Inflammatory macrophage (primary cell): ENCODE results near the gene DLG5.

Experiments used
- DNase-seq, 2 donors: peaks; one replicate each; pipeline ENCODE4 v3.0.0-alpha.2; 2020 to 2022

Gene DLG5

DNA sequence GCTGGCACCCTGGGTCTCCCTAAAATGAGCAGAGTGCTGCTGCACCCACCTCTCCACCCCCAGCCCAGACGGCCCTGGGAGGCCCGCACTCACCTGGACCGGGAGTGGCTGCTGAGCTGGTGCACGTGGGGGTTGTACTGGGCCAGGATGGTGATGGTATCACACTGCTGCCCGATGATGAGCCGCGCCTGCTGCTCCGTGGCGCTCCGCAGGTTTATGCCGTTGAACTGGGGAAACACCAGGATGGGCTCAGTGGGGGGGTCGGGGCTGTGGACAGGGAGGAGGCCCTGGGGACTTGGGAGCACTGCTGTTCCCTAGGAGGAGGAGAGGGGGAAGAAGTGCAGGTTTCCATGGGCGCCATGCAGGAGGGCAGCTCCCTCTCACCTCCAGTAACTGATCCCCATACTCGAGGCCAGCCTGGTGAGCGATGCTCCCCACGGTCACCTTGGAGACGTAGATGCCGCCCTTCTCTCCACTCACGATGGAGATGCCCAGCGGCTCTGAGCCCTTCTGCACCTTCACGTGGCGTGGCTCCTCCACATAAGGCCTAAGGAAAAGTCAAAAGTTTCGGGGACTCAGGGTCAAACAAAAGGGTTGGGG lies 114.6 kb downstream of the DLG5 start:
- no peak for DNase-seq

DNA sequence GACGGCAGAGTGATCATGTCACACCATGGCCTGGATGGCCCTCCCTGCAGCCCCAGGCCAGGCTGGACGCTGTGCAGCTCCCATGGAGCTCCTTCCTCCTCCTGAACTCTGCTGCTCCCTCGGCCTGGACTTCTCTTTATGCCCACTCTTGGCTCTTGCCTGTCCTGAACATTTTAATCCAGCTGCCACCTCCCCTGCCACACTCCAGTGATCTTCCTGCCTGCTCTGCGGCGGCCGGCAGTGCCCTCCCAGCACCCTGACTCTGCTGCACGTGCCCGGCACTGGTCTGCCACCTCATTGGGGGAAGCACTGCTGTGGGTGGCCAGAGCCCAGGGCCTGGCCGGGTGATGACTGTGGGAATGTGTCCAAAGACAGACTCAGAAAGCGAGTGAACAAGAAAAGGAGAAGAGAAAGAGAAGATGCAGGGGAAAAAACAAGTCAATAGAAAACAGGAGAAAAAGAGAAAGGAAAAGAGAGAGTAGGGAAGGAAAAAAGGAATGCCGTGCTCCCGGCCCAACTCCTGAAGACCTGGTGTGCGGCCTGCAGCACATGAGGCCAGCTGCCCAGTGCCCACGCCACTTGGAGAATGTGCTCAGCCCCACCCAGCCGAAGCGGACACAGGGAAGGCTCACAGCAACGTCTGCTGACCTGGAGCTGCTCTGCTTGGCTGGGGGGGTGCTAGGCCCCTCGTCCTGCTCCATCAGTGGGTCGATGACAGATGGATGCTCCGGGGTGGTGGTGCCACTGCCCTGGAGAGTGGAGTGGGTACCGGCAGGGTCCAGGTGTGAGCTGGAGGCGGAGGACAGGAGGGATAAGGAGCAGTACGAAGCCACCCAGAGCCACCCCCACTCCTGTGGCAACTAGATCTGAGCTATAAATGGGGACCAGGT lies 115.9 kb downstream of the DLG5 start:
- no peak for DNase-seq

DNA sequence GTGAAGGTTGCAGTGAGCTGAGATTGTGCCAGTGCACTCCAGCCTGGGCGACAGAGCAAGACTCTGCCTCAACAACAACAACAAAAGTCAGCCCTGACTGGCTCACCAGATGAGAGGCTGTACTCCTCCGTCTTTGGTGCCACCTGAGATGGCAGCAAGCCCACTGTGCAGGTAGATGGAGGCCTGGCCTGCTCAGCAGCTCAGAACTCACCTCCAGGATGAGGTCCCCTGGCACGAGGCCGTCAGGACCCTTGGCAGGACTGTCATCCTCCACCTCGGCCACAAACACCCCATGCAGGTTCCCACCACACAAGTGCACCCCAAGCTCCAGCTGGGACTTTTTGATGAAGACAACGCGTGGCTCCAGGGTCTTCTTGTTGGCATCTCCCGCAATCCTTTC lies 117.2 kb downstream of the DLG5 start:
- no peak for DNase-seq

DNA sequence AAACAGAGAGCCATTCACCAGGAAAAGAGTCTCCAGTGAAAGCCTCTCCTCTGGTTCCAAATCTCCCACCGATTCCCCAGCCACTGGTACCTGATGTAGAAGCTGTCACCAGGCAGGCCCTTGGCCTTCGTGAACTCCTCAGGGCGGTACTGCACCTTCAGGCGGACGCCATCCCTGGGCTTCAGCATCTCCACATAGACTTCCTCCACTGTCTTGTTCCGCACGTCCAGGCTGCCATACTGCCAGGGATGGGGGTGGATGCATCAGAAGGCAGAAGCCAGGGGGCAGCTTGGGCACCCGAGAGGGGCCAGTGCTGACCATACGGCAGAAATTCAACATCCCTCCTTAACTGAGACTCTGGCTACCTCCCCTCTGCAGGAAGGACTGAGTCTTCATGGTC lies 118.8 kb downstream of the DLG5 start:
- no peak for DNase-seq

DNA sequence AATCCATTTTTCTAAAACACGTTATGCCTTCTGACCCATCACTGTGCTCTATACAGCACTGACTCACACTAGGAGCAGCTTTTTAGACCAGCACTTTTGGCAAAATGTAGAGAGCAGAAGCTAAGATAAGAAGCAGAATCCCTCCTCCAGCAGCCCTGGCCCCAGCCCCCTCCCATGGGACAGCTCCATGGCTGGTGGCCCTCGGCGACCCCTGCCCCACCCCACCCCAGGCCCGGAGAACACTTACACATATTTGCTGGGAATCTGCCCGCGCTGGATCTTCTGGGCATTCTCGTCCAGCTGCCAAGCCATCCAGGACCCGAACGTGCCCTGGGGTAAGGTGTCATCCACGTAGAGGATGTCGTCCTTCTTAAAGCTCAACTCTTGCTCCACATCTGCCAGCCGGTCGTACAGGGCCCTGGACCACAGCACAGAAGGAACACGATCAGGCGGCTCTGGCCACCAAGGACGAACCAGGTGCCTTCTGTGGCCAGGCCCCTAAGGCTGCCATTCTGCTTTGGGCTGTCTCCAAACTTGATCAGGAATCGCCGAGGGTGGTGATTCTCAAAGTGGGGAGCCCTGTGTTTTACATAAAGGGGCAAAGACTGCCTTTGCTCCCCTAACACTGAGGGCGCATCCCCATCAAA lies 119.9 kb downstream of the DLG5 start:
- DNase-seq = no peak

DNA sequence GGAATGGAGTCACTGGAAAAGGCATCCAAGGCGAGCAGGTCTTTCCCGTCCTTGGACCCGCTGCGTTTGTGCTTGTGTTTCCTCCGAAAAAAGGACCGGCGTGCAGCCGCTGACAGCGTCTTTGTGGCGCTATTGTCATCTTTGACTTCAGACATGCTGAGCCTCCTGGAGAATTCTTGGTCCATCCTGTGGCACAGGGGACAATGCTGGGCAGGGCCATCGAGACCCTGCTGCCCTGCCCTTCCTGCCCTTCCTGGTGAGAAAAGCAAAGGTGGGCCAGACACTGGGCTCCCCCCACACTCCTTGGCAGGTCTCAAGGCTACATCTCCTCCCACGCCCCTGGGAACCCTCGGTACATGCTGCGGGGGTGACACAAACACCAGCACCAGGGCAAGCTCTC lies 120.9 kb downstream of the DLG5 start:
- DNase-seq = no peak

DNA sequence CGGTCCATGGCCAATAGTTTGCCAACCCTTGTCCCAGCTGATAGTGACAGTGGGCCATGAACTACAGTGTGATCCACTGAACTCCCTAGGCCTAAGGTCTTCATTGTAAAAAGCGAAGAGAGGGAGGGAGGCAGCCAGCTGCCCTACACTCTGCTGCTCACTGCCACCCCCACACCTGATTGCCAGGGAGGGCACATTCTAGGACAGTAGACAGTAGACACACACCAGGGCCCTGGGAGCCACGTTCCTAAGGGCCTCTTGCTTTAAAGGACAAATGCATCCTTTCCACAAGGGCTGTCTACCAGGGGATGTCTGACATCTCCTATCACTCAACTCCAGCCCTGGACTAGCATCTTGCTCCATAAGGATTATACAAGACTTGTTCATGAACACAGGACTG lies 122.2 kb downstream of the DLG5 start:
- DNase-seq = no peak

DNA sequence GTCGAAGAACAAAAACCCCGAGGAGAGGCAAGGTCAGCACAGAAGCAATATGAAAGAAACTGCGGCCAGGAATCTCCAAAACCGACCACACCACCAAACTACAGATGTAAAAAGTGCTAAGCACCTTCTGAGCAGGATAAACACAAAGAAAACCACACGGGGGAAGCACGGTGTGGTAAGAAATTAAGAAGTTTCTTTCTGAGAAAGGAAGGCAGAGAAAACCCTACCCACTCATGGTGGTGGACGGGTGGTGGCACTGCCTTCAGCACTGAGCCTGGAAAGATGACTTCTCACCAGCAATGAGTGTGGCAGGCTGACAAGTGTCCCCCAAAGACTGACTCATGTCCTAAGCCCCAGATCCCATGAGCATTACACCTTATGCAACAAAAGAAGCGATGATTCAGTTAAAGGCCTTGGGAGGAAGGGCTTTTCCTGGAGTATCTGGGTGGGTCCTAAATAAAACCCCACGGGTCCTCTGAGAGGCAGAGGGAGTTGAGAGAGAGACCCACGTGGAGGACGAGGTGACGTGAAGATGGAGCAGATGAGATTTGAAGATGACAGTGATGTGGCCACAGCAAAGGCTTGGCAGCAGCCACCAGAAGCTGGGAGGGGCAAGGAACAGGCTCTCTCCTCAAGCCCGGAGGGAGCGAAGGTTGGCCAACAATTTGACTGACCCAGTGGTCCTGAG lies 124.9 kb downstream of the DLG5 start:
- DNase-seq = peak in 1 of 2 donors; percentile 9

DNA sequence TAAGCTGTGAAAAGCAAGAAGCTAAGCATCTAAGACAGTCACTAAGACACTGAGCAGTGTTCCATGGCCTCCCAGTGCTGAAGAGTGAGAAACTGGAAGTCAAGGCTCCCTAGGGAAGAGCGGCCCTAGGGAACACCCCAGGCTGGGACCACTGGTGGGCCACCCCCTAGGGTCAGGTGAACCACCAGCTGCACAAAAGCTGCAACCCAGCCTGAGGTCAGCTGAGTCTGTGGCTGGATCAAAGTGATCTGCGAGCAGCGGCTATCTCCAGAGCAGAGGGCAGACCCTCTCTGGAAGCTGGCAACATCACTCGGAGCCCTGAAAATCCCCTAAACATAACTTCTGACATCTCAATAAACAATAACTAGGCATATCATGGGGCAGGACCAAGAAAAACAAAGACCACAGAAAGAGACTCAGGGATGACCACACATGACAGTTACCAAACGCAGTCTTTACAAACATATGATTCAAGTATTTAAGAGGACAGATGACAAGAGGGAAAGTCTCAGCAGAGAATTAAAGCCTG lies 125.8 kb downstream of the DLG5 start:
- no peak for DNase-seq

DNA sequence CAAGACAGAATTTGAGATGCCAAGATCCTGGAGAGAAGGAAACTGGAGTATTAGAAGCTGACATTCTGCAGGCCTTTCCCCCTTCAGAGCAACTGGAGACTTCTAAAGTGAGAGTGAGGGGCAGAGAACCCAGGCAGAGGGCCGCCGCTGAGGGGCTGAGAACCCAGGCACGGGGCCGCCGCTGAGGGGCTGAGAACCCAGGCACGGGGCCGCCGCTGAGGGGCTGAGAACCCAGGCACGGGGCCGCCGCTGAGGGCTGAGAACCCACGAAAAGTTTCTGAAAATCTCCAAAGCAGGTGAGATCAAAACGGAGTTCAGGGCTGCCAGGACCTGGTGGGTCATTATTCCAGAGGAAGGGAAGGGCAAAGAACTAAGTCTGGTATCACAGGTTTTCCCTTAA lies 126.2 kb downstream of the DLG5 start:
- DNase-seq = no peak

DNA sequence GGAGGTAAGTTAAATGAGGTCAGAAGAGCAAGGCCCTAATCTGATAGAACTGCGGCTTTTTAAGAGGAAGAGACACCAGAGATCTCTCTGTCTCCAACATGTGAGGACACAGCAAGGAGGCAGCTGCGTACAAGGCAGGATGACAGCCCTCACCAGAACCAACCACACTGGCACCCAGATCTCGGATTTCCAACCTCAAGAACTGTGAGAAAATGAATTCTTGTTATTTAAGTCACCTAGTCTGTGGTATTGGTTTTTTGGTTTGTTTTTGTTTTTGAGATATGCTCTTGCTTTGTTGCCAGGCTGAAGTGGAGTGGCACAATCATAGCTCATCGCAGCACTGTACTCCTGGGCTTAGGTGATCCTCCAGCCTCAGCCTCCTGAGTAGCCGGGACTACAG lies 127.2 kb downstream of the DLG5 start:
- no peak for DNase-seq

DNA sequence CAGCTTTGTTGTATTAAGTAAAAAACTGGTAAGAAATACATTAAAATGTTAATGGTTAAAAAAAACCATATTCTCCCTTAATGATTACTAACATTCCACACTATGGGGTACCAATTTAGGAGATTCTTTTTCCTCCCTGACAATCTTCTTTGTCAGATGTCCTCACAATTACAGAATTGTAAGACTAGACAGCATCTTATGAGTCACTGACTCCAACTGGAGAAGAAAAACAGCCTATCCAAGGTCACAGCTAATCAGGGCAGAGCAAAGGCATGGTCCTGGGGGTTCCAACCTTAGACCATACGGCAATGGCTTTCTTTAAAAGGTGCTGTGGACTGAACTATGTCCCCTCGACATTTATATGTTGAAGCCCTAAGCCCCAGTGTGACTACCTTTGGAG lies 127.6 kb downstream of the DLG5 start:
- no peak for DNase-seq

DNA sequence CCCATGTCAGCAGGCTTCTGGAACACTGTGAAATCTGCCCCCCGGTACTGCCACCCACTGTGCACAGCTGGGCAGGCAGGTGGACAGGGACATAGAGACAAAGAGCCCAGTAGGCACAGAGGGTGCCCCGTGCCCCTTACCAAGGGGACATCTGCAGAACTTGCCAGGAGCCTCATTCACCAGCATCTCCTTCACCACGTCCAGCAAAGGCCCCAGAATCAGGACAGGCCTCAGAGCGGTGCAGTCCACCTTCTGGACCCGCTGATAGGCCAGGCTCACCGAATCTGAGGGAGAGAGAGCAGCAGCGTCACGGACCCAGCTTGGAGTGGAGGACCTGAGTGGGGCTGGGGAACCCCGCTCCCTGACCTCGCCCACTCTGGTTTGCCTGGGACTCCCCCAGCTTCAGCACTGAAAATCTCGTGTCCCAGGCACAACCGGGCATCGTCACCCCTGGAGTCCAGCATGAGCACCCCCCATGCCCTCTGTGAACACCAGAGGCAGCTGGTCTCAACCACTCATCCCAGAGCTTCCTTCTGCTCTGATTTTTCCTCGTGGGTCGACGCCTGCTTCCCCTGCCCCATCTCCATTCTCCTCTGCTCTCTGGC lies 130.1 kb downstream of the DLG5 start:
- DNase-seq = no peak

DNA sequence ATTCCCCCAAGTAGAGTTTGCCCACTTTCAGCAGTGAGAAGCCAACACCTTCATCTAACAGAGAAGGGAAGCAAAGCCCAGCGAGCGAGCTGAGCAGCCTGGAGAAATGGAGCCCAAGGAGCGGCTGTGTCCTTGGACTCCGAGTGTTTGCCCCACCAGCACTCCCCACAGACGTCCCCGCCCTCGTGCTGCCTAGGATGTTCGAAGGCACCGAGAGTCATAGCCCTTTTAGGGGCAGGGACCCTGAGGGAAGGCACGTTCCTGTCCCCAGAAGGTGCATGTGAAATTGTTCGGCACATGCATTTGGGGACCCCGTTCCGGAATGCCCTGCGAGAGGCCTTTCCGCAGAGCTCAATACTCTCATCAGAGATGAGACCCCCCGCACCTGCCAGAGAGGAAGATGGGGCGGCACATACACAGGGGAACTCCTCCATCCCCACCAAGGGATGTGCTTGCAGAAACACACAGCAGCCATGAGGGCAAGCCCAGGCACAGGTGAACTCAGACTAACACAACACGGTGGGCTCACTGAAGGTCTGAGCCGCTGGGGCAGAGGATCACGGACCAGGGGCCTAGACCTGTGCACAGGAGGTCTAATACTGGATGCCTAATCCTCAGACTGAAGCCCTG lies 131.0 kb downstream of the DLG5 start:
- DNase-seq = no peak

DNA sequence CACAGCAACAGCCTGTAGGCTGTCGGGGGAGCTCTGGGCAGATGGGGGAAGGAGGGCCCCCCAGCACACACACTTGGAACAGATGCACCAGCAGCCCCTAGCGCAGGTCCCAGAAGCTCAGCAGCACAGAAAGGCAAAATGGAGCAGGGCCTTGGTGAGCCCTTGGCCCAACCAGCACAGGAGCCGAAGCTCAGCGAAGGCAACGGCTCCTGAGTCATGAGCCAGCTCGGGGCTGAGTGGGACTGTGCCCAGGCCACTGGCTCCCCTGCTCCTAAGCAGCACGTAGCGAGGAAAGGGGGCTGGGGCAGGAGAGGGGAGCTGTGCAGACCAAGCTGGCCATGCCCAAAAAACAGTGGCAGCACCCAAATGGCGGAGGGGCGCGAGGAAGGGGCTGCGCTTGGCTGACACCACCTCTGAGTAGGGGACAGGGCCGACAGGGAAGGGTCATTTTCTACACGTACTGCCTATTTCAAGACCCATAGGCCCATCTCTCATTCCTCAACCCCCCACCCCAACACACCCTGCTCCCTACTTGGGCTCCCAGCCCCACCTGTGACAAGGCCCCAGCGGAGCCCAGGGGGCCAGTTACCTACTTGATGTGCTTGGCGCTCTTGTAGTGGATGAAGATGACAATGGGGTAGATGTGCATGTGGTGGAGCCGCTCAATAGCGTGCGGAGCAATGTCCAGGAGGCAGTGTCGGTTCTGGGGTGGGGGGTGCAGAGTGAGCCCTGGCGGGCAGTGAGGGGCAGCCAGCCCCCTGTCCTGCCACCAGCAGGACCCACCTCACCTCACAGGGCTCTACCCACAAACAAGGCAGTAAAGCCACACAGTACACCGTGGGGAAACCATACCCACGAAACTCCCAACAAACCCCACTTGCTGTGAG lies 132.1 kb downstream of the DLG5 start:
- no peak for DNase-seq

DNA sequence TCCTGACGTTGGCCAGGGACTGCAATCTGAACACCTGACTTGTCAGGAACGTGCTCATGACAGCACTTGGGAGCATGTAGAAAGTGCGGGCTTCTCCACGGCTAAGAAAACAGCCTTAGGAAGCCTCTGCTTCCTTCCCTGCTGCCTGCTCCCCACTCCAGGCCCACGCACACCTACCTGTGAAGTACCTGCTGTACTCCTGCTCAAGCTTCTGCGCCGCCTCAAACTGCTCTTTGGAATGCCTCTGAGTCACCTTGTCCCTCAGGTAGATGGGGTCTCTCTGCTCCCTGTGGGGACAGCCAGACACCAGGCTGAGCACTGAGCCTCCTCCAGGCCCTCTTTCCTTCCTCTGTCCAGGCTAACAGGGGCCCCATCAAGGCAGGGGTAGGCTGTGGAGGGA lies 132.7 kb downstream of the DLG5 start:
- DNase-seq = no peak

DNA sequence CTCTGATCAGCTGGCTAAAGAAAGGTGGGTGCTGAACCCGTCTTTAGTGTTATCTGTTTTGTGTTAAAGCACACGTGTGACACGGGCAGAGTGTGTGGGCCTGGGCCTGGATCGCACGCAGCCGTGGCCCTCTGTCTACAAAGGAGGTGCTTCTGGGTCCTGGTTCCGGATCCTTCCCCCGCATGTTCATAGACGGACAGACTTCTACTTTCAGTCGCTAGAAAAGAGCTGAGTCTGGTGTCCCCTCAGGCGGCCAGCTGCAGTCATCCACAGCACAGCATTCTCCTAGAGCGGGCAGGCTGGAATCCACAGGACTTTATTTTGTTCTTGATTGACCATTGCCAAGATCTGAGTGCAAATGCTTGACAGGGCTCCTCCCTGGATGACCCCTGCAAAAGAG lies 134.4 kb downstream of the DLG5 start:
- DNase-seq = no peak

DNA sequence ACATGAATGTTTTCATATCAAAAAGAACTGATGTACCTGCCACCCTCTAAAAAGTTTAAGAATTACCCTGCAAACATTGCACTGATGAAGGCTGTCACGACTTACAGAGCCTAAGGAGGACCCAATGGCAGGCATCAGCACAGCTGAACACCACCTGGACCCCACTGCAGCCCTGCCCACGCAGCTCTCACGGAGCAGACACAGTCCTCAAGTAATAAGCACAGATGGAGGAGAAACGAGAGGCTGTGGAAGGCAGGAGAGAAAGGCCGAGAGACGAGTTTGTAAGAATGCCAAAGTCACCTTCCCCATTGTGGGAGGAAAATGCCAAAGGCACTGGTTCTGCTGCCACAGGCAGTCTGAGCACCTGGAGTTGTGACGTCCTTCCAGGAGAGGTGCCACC lies 135.0 kb downstream of the DLG5 start:
- no peak for DNase-seq

DNA sequence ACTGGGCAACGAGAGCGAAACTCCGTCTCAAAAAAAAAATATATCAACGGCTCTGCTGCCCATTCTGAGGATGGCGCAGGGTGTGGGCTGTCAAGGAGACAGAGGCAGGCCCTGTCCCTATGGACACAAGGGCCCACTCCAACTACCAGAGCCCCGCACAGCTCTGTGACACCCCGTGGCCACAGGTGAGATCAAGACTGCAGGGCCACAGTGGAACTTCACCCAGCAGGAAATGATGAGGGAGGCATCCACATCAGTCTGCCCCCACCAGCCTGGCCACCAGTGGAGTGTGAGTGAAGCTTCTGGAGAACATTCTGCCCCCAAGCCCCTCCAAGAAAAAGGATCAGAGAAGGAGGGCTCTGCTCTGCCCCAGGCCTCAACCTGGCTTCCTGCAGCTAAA lies 136.7 kb downstream of the DLG5 start:
- DNase-seq = no peak

DNA sequence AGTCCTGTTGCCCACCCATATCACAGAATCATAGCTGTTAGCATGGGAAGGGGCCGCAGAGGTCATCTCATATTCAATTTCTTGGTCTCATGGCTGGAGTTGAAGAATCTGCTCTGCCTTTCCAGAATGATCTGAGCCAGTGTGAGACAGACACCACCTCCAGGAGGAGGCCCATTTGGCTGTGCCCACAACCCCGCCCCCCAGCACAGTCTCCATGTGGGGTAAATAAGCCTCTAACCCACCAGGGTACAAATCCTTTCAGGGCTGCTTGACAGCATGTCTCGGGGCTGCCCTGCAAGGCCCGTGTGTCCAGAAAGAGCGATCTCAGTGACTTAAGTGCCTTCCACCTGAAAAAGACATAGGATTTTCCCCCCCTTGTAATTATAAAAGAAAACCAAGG lies 137.5 kb downstream of the DLG5 start:
- DNase-seq = no peak

DNA sequence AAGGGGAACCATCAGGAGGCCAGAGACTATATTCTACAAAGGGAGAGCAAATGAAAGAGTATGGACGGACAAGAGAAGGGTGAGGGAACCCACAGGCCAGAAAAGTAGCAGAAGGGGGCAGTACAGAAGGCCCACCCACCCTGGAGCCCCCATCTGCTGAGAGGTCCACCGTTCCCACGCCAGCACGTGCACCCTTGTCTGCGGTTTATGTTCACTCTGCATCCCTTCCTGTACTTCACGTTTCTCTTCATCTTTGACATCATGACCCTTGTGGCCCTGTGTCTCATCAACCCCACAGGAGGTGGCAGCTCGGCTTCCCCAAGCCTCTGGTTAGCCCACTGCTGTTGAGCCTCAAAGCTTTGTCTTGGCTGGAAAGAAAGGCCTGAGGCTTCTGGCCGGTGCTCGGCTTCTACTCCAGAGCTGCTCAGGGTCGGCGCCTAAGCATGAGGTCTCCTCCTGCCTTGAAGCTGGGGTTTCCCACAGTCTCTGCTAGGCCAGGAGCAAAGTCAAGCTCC lies 138.0 kb downstream of the DLG5 start:
- DNase-seq = no peak
